Activated CD4-positive, alpha-beta memory T cell treated with anti-CD3 and anti-CD28 coated beads, Interleukin-2, amount 10 ng/mL, durations not matched to agents 7 days and 5 days (primary cell): Measurements from ENCODE around the gene PTPRM. TPM values are rescaled to one million over a fixed set of nuclear protein-coding genes. Genes with fewer than 3 reads are reported as not detected.

Source experiments
- CTCF ChIA-PET: fragments of 350-600 bp; sonication (Branson Sonifier 250); formaldehyde crosslinking; loops from one replicate; lab custom pipeline; 2021; ENCODE audit warnings: antibody characterized with exemption, inconsistent platforms; lab: Charles Lee
- POLR2A ChIA-PET: fragments of 350-600 bp; sonication (Branson Sonifier 250); formaldehyde crosslinking; loops from one replicate; lab custom pipeline; 2021; ENCODE audit warnings: antibody characterized with exemption; lab: Charles Lee
- DNase-seq: peaks from one replicate; pipeline ENCODE4 v3.0.0-alpha.2; 2020
- H3K27ac Mint-ChIP-seq: one replicate; pipeline ENCODE4 v1.8.0; 2021; ENCODE audit warnings: mild to moderate bottlenecking, mixed read lengths
- H3K27me3 Mint-ChIP-seq: one replicate; pipeline ENCODE4 v1.8.0; 2021; ENCODE audit warnings: mixed read lengths
- H3K36me3 Mint-ChIP-seq: one replicate; pipeline ENCODE4 v1.8.0; 2021; ENCODE audit warnings: low read depth, mixed read lengths
- H3K4me1 Mint-ChIP-seq: one replicate; pipeline ENCODE4 v1.8.0; 2021; ENCODE audit warnings: mixed read lengths
- H3K4me3 Mint-ChIP-seq: one replicate; pipeline ENCODE4 v1.8.0; 2021; ENCODE audit warnings: mild to moderate bottlenecking, mixed read lengths
- H3K9me3 Mint-ChIP-seq: one replicate; pipeline ENCODE4 v1.8.0; 2021; ENCODE audit warnings: mixed read lengths
- total RNA-seq, 2 experiments: library from RNA; stranded (reverse); gene quantifications; one replicate each; pipeline ENCODE4 v1.2.3, GENCODE V29; 2021

PTPRM gene
- total RNA-seq, 2 experiments from 2014 or later = 9.3 to 12.3 TPM

DNA sequence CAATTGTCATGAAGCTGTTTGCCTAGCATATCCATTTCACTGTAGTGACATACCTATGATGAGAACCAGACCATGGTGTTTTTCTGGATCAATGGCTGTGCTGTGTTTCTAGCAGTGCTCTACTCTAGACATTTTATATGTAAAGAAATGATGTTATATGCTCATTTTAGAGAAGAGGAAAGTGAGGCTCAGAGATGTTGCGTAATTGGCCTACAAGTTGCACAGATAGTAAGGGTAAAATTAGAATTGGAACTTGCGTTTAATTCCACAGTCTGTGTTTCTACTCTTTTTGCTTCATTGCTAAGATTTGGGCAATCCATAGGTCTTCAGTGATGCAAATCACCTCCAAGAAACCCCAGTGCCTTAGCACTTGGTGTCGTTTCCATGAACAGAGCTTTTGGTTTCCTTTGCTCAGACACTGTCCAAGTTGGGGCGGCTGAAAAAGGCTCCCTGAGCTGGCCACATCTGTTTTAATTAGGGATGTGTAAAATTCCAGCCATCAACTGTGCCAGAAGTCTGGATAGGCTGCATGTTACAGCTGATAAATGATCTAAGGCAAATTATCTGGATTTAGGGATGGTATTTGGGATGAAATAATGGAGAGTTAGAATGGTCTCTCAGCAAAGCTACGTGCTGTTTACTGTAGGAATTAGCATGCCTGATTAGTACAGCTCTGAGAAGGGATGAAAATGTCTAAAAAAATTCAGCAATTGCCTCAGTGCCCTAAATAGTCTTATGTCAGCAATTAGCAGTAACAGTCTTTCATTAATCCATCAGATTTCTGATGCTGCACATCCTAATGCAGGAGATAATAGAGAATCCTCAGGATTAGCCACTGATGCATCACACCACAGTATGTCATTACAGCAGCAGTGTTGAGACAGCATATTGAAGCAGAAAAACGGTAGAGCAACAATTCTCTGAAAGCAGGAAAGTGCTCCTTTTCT, 65.3 kb downstream of the PTPRM start:
- CTCF ChIA-PET = no interaction called here
- H3K9me3 Mint-ChIP-seq = no peaks in the 10 kb centered on the region
- no peak for DNase-seq
- no peak overlapping the region for H3K4me3 Mint-ChIP-seq
- no peak overlapping the region for H3K27ac Mint-ChIP-seq
- H3K27me3 Mint-ChIP-seq = no peaks in the 10 kb centered on the region
- no peaks in the 10 kb centered on the region for H3K36me3 Mint-ChIP-seq
- no peaks in the 10 kb centered on the region for H3K4me1 Mint-ChIP-seq
- POLR2A ChIA-PET = no interaction called here

GRCh38 chr18:7633171-7633570, 66.1 kb downstream of the PTPRM start:
- H3K36me3 Mint-ChIP-seq = no peaks in the 10 kb centered on the region
- ChIA-PET POLR2A (no interaction called here), CTCF (no interaction called here)
- no peaks in the 10 kb centered on the region for H3K27me3 Mint-ChIP-seq
- H3K27ac Mint-ChIP-seq = no peak overlapping the region
- H3K9me3 Mint-ChIP-seq = no peaks in the 10 kb centered on the region
- H3K4me1 Mint-ChIP-seq = no peaks in the 10 kb centered on the region
- no peak overlapping the region for H3K4me3 Mint-ChIP-seq
- no peak for DNase-seq

- no peaks in the 10 kb centered on the region for H3K9me3 Mint-ChIP-seq
- POLR2A ChIA-PET = no interaction called here
- H3K27ac Mint-ChIP-seq = no peak overlapping the region
- no peaks in the 10 kb centered on the region for H3K4me1 Mint-ChIP-seq
- H3K27me3 Mint-ChIP-seq = no peaks in the 10 kb centered on the region
- H3K36me3 Mint-ChIP-seq = no peaks in the 10 kb centered on the region
- CTCF ChIA-PET = no interaction called here
- H3K4me3 Mint-ChIP-seq = no peak overlapping the region
- DNase-seq = no peak
Measured at GRCh38 chr18:7635948-7636347, 68.8 kb downstream of the PTPRM start.

- Mint-ChIP-seq H3K27me3 (no peaks in the 10 kb centered on the region), H3K4me1 (no peaks in the 10 kb centered on the region)
- POLR2A ChIA-PET = no interaction called here
Measured at GRCh38 chr18:7637269-7637668, 70.2 kb downstream of the PTPRM start.

DNA sequence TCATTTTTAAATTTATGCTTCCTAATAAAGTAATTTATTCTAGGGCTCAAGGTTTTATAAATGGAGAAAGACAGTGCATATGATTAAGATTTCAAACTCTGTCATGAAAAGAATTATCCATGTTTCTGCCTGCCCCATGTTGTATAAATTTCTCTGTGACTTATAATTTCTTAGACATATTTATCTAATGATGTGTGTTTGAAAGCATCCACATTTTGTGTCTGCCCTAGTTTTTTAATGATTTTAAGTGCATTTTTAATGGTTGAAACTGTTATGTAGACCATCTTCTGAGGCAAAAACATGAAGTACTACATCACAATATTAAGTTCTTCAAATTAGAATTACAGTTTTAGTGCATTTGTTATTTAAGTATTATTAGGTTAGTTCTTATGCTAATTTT, 71.2 kb downstream of the PTPRM start:
- H3K4me3 Mint-ChIP-seq = no peak overlapping the region
- CTCF ChIA-PET = no interaction called here

More at GRCh38 chr18:7637269-7637668, 70.2 kb downstream of the PTPRM start:
- Mint-ChIP-seq H3K9me3 (no peaks in the 10 kb centered on the region), H3K4me3 (no peak overlapping the region), H3K36me3 (no peaks in the 10 kb centered on the region), H3K27ac (no peak overlapping the region)
- CTCF ChIA-PET = no interaction called here
- DNase-seq = no peak

GRCh38 chr18:7641813-7642212, 74.7 kb downstream of the PTPRM start:
- no peak for DNase-seq
- Mint-ChIP-seq H3K4me3 (no peak overlapping the region), H3K27me3 (no peaks in the 10 kb centered on the region), H3K4me1 (no peaks in the 10 kb centered on the region), H3K27ac (no peak overlapping the region), H3K9me3 (no peaks in the 10 kb centered on the region), H3K36me3 (no peaks in the 10 kb centered on the region)
- ChIA-PET POLR2A (no interaction called here), CTCF (no interaction called here)

More for the DNA sequence above, 71.2 kb downstream of the PTPRM start:
- POLR2A ChIA-PET = no interaction called here
- H3K4me1 Mint-ChIP-seq = no peaks in the 10 kb centered on the region
- H3K27ac Mint-ChIP-seq = no peak overlapping the region
- H3K9me3 Mint-ChIP-seq = no peaks in the 10 kb centered on the region
- no peaks in the 10 kb centered on the region for H3K27me3 Mint-ChIP-seq
- no peaks in the 10 kb centered on the region for H3K36me3 Mint-ChIP-seq
- DNase-seq = no peak

DNA sequence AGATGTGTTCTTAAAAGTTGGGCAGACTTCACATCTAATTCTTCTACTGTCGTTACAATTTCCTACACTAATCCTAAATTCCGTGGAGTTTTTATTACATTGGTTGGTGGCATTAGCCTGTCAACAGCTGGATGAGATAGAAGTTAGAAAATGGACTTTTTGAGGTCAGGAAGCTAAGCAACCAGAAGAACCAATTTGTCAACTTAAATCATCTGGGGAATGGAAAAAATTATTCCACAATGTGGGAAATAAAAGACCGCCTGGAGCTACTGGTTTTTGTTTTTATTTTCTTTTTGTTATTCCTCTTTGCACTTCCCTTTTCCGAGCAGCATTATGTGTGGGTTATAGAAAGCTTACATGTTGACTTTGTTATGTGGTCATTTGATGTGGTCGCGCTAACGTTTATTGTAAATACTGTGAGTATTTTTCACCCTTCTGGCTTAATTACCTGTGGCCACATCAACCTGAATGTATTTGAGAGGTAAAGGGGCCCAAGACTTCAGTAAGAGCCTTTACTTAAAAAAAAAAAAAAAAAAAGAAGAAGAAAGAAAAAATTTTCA, 75.3 kb downstream of the PTPRM start:
- Mint-ChIP-seq H3K4me3 (no peak overlapping the region), H3K27me3 (no peaks in the 10 kb centered on the region), H3K4me1 (no peaks in the 10 kb centered on the region), H3K9me3 (no peaks in the 10 kb centered on the region), H3K36me3 (no peaks in the 10 kb centered on the region), H3K27ac (no peak overlapping the region)
- CTCF ChIA-PET = no interaction called here
- POLR2A ChIA-PET = no interaction called here
- no peak for DNase-seq

GRCh38 chr18:7645756-7646155, 78.6 kb downstream of the PTPRM start:
- POLR2A ChIA-PET = no interaction called here

GRCh38 chr18:7646174-7646886, 79.2 kb downstream of the PTPRM start:
- no peak for DNase-seq
- ChIA-PET POLR2A (no interaction called here), CTCF (no interaction called here)
- Mint-ChIP-seq H3K4me3 (no peak overlapping the region), H3K9me3 (peaks cover 6% of the 10 kb centered on the region), H3K4me1 (no peaks in the 10 kb centered on the region), H3K27ac (no peak overlapping the region), H3K27me3 (no peaks in the 10 kb centered on the region), H3K36me3 (no peaks in the 10 kb centered on the region)

More at GRCh38 chr18:7645756-7646155, 78.6 kb downstream of the PTPRM start:
- CTCF ChIA-PET = no interaction called here
- Mint-ChIP-seq H3K36me3 (no peaks in the 10 kb centered on the region), H3K4me1 (no peaks in the 10 kb centered on the region), H3K4me3 (no peak overlapping the region), H3K27ac (no peak overlapping the region), H3K27me3 (no peaks in the 10 kb centered on the region), H3K9me3 (peaks cover 3% of the 10 kb centered on the region)
- DNase-seq = no peak

GRCh38 chr18:7647500-7647899, 80.4 kb downstream of the PTPRM start:
- no peak for DNase-seq
- no peak overlapping the region for H3K4me3 Mint-ChIP-seq
- ChIA-PET CTCF (no interaction called here), POLR2A (no interaction called here)
- H3K36me3 Mint-ChIP-seq = no peaks in the 10 kb centered on the region
- H3K27ac Mint-ChIP-seq = no peak overlapping the region
- no peaks in the 10 kb centered on the region for H3K27me3 Mint-ChIP-seq
- H3K9me3 Mint-ChIP-seq = peaks cover 6% of the 10 kb centered on the region
- no peaks in the 10 kb centered on the region for H3K4me1 Mint-ChIP-seq

DNA sequence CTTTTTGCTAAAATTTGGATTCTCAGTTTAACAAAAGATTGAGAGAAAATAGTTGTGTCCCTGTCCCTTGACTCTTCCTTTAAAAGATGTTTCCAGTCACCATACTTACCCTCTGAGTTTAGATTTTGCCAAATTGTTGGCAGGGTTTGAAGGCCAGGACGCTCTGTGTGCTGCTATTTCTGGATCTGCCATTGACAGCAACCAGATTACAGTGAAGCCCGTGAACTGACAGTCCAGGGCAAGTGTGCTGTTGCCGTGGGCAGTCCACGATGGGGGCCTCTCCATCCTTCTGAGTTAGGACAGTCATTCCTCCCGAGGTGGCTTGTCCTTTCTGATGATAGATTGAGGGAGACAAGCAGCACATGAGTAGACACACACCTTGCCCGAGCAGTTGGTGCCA, 89.9 kb downstream of the PTPRM start:
- peaks cover 2% of the 10 kb centered on the region for H3K9me3 Mint-ChIP-seq
- H3K36me3 Mint-ChIP-seq = no peaks in the 10 kb centered on the region
- no peak overlapping the region for H3K4me3 Mint-ChIP-seq
- no peak for DNase-seq
- H3K27me3 Mint-ChIP-seq = peaks cover 1% of the 10 kb centered on the region
- POLR2A ChIA-PET = no interaction called here
- H3K4me1 Mint-ChIP-seq = no peaks in the 10 kb centered on the region
- H3K27ac Mint-ChIP-seq = no peak overlapping the region
- CTCF ChIA-PET = no interaction called here

DNA sequence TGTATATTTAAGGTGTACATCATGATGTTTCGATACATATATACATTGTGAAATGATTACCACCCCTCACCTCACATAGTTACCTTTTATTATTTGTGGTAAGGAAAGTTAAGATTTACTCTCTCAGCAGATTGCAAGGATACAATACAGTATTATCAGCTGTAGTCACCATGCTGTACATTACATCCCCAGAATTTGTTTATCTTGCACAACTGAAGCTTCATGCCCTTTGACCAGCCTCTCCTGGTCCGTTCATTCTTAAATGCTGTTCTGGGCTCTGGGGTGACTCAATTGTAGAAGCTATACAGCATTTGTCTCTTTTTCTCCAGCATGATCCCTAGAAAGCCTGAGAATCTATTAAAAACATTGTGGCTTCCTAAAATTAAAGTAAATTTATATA, 90.8 kb downstream of the PTPRM start:
- DNase-seq = no peak
- ChIA-PET CTCF (no interaction called here), POLR2A (no interaction called here)
- no peaks in the 10 kb centered on the region for H3K4me1 Mint-ChIP-seq
- H3K36me3 Mint-ChIP-seq = no peaks in the 10 kb centered on the region
- no peak overlapping the region for H3K4me3 Mint-ChIP-seq
- no peak overlapping the region for H3K27ac Mint-ChIP-seq
- H3K27me3 Mint-ChIP-seq = peaks cover 1% of the 10 kb centered on the region
- peaks cover 2% of the 10 kb centered on the region for H3K9me3 Mint-ChIP-seq

DNA sequence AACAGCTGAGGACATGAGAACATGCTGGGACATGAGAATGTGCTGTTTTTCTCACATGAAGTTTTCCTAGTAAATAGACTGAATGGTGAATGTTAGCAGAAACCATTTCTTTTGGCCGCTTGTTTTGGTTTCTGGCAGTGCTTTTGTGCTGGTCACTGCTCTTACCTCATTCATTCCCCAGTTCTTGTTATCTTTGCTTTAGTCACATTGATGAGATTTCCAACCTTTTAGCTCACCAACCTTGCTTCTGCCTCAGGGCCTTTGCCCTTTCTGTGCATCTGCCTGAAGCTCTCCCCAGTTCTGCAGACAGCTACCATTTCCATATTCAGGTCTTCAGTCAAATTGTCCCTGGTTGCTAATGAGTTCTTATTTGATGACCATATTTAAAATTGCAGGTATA, 91.6 kb downstream of the PTPRM start:
- Mint-ChIP-seq H3K9me3 (peaks cover 2% of the 10 kb centered on the region), H3K36me3 (no peaks in the 10 kb centered on the region), H3K4me3 (no peak overlapping the region), H3K27me3 (peaks cover 1% of the 10 kb centered on the region), H3K27ac (no peak overlapping the region), H3K4me1 (no peaks in the 10 kb centered on the region)
- no peak for DNase-seq
- ChIA-PET POLR2A (no interaction called here), CTCF (no interaction called here)
